GM18507 (cell line): ENCODE measurements around the gene STARD8.
"Not testable (repeated sequence)": the region's sequence is repeated elsewhere in the genome, so short reads cannot be mapped to it uniquely, and the experiment has no call there.

Experiments
- DNase-seq: peaks from one replicate; pipeline ENCODE4 v3.0.0; 2011; ENCODE audit warnings: low read depth; ENCODE audit not compliant: insufficient read length; ENCODE audit errors: extremely low spot score
- FAIRE-seq: peaks from 2 replicates; lab custom pipeline; 2011; peaks lifted over from hg19 to GRCh38; lab: Jason Lieb, UNC

The STARD8 gene

GRCh38 chrX:68728186-68728585 is 80.7 kb downstream of the STARD8 start:
- DNase-seq (no peak), FAIRE-seq (no peak)

- DNase-seq, result no peak
- no peak for FAIRE-seq
These were observed 83.8 kb downstream of the STARD8 start for GRCh38 chrX:68731254-68731653.

GRCh38 chrX:68732906-68733493 is 85.5 kb downstream of the STARD8 start:
- DNase-seq, result peak; percentile 14

GRCh38 chrX:68735266-68735665 is 87.8 kb downstream of the STARD8 start:
- FAIRE-seq, result no peak

More at GRCh38 chrX:68732906-68733493, 85.5 kb downstream of the STARD8 start:
- peak; percentile 39 for FAIRE-seq

DNA sequence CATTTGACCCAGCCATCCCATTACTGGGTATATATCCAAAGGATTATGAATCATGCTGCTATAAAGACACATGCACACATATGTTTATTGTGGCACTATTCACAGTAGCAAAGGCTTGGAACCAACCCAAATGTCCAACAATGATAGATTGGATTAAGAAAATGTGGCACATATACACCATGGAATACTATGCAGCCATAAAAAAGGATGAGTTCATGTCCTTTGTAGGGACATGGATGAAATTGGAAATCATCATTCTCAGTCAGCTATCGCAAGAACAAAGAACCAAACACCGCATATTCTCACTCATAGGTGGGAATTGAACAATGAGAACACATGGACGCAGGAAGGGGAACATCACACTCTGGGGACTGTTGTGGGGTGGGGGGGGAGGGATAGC is 94.4 kb downstream of the STARD8 start:
- not testable (repeated sequence) for FAIRE-seq, DNase-seq

More at GRCh38 chrX:68735266-68735665, 87.8 kb downstream of the STARD8 start:
- DNase-seq, result no peak

- no peak for DNase-seq
- FAIRE-seq, result no peak
These were observed 96.3 kb downstream of the STARD8 start for GRCh38 chrX:68743754-68744153.

- FAIRE-seq, result no peak
These were observed 99.5 kb downstream of the STARD8 start for GRCh38 chrX:68746988-68747387.

GRCh38 chrX:68748030-68748429 is 100.6 kb downstream of the STARD8 start:
- FAIRE-seq (no peak), DNase-seq (no peak)

More at GRCh38 chrX:68746988-68747387, 99.5 kb downstream of the STARD8 start:
- no peak for DNase-seq

GRCh38 chrX:68749426-68749825 is 102.0 kb downstream of the STARD8 start:
- DNase-seq (no peak), FAIRE-seq (no peak)

DNA sequence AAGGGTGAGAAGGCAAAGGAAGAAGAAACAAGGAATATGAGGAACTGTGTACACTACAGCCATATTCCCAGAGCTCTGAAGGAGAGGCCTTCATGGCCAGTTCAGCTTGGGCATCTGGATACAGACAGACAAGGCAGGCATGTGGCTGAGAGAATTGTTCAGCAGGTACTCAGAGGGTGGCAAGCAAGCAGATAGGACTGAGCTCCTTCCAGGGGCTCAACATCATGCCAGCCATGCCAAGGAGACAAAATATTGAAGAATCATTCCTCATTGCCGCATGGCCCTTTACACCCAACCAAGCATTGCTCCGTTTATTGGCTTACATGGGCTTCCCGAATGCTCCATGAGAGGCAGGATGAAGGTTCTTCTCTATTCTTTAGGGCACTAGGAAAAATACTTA is 102.8 kb downstream of the STARD8 start:
- DNase-seq (no peak), FAIRE-seq (no peak)

DNA sequence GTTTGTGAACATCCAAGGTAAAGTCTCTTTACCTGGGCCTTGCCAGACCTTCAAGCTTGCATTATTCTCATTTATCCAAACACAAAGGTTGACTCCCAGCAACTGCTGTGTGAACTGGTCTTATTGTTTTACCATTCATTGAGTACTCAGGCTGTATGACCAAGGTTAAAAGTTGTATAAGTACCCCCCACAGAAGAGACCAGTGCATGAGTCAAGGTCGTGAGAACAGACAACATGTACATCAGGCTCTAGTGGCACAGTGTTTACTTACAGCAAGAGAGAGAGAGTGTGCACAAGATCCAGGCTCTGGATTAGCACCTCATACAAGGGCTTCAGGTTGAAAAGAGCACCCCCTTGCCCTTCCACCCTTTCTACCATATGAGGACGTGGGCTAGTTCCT is 103.9 kb downstream of the STARD8 start:
- no peak for DNase-seq
- FAIRE-seq, result no peak

- no peak for DNase-seq
- no peak for FAIRE-seq
These were observed 105.8 kb downstream of the STARD8 start for GRCh38 chrX:68753218-68753617.

- FAIRE-seq, result no peak
- DNase-seq, result no peak
These were observed 106.9 kb downstream of the STARD8 start for GRCh38 chrX:68754406-68754805.

DNA sequence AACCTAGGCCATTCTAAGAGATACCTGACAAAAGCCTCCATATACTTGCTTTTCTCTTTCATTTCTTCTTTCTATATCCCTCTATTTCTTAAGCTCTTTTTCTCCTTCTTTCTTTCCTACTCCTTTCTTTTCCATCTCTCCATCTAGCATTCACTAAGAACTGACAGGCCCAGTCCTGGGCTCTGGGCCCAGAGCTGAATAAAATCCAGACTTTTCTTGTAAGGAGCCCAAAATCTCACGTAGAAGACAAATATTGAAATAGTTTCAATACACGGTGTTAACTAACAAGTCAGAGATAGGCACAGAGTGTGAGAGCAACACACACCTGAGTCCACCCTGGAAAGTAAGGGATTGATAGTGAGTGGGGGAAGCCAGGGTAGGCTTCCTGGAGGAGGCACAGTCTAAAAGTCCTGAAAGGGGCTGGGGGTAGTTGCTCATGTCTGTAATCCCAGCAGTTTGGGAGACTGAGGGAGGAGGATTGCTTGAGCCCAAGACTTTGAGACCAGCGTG is 108.2 kb downstream of the STARD8 start:
- no peak for DNase-seq
- no peak for FAIRE-seq

DNA sequence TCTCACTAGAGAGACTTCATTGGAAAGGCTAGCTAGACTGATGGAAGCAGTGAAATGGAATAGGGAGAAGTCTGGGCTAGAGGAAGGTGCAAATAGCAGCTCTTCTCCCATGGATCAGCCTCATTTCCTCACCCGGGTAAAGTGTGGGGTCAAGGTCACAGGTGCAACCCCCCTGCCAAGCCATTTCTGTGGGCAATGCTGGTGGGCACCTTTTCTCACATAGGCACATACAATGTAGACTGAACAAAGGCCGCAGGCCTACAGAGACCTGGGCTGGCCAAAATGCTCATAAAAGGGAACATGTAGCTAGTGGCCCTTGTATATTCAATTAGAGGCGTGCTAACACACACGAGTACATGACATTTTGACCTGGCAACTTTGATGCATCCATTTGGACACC is 109.9 kb downstream of the STARD8 start:
- no peak for DNase-seq
- FAIRE-seq, result no peak

GRCh38 chrX:68757731-68758130 is 110.3 kb downstream of the STARD8 start:
- DNase-seq (no peak), FAIRE-seq (peak; percentile 12)

GRCh38 chrX:68758671-68759070 is 111.2 kb downstream of the STARD8 start:
- DNase-seq, result no peak
- no peak for FAIRE-seq

DNA sequence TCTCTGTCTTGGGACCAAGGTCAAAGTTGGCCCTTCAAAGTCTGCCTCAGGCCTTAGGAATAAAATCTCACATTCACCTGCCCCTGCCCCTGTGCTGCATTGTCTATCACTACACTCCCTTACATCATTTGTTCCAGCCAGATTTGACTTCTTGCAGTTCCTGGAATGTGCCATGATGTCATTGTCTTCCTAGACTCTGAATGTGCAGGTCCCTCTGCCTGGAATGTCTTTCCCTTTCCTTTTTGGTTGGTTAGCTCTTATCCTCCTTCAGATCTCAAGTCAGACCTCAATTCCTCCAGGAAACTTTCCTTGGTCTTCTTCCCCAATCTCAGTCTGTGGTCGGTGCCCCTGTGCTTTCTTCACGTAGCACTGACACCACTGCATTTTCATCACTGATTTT is 113.6 kb downstream of the STARD8 start:
- no peak for FAIRE-seq

GRCh38 chrX:68762766-68763165 is 115.3 kb downstream of the STARD8 start:
- FAIRE-seq (no peak), DNase-seq (no peak)

More for the DNA sequence above, 113.6 kb downstream of the STARD8 start:
- no peak for DNase-seq

DNA sequence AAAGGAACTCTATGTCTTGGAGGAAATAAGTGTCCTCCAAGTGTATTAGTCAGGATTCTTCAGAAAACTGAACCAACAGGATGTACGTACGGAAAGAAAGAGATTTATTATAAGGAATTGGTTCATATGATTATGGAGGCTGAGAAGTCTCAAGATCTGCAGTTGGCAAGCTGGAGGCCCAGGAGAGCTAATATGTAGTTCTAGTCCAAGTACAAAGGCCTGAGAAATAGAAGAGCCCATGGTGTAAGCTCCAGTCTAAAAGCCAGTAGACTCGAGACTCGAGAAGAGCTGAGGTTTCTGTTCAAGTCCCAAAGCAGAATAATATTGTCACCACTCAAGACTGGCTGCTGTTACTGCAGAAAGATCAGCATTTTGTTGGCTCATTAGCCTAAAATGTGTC is 116.0 kb downstream of the STARD8 start:
- FAIRE-seq (no peak), DNase-seq (no peak)
